ENCODE results near the gene SGF29. TPM values are rescaled to one million over a fixed set of nuclear protein-coding genes. Genes with fewer than 3 reads are reported as not detected.
"Not testable (repeated sequence)": the region's sequence is repeated elsewhere in the genome, so short reads cannot be mapped to it uniquely, and the experiment has no call there.

Gene SGF29
- total and polyA plus RNA-seq, 2 donors: 30.3 to 34.7 TPM

DNA sequence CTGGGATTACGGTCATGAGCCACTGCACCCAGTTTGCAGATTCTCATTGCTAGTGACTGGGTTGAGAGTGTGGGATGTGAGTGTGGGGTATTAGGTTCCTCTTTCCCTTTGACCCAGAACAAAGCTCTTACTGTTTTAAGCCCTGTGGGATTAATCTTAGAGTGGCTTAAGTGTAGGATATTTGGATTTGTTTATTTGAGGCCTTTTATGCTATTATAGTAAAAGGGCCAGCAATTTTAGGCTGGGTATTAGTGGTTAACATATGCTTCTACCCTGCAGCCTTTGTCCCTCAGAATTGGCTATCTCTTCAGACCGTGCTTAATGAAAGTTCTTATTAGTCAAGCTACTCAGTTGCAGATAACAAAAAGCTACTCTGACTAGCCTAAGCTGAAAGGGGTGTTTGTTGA, 3.2 kb downstream of the SGF29 start:
- 97% methylated on average over 2 of the region's 2 CpGs for WGBS
- Histone ChIP-seq H3K27ac (ENCODE audit: low read depth in 1 of 2, low read length in 1 of 2) (no peak overlapping the region), H3K4me3 (ENCODE audit: low read length in 2 of 2) (no peak overlapping the region), H3K27me3 (ENCODE audit: control insufficient read depth in 2 of 2, insufficient read depth in 1 of 2, low read length in 1 of 2) (no peaks in the 10 kb centered on the region), H3K4me1 (ENCODE audit: control insufficient read depth in 2 of 2, insufficient read depth in 2 of 2, low read length in 2 of 2) (peaks cover 6 to 14% of the 10 kb centered on the region in 2 donors), H3K36me3 (ENCODE audit: control insufficient read depth in 2 of 2, insufficient read depth in 2 of 2, low read length in 1 of 2) (peaks cover 13 to 18% of the 10 kb centered on the region in 2 donors), H3K9me3 (ENCODE audit: control insufficient read depth in 2 of 2, insufficient read depth in 1 of 2, low read length in 1 of 2) (no peaks in the 10 kb centered on the region)
- no peak for DNase-seq (ENCODE audit: low read depth in 6 of 9, low spot score in 9 of 9)

- WGBS: 97% methylated on average over 3 of the region's 3 CpGs
- Histone ChIP-seq H3K27ac (ENCODE audit: low read depth in 1 of 2, low read length in 1 of 2) (no peak overlapping the region), H3K27me3 (ENCODE audit: control insufficient read depth in 2 of 2, insufficient read depth in 1 of 2, low read length in 1 of 2) (no peaks in the 10 kb centered on the region), H3K4me3 (ENCODE audit: low read length in 2 of 2) (no peak overlapping the region), H3K4me1 (ENCODE audit: control insufficient read depth in 2 of 2, insufficient read depth in 2 of 2, low read length in 2 of 2) (peaks cover 6 to 11% of the 10 kb centered on the region in 2 donors), H3K36me3 (ENCODE audit: control insufficient read depth in 2 of 2, insufficient read depth in 2 of 2, low read length in 1 of 2) (peaks cover 13 to 18% of the 10 kb centered on the region in 2 donors), H3K9me3 (ENCODE audit: control insufficient read depth in 2 of 2, insufficient read depth in 1 of 2, low read length in 1 of 2) (no peaks in the 10 kb centered on the region)
- no peak for DNase-seq (ENCODE audit: low read depth in 6 of 9, low spot score in 9 of 9)
These were observed 4.7 kb downstream of the SGF29 start for GRCh38 chr16:28558456-28558855.

- Histone ChIP-seq H3K36me3 (ENCODE audit: control insufficient read depth in 2 of 2, insufficient read depth in 2 of 2, low read length in 1 of 2) (peaks cover 13 to 20% of the 10 kb centered on the region in 2 donors), H3K4me3 (ENCODE audit: low read length in 2 of 2) (no peak overlapping the region), H3K9me3 (ENCODE audit: control insufficient read depth in 2 of 2, insufficient read depth in 1 of 2, low read length in 1 of 2) (peaks cover 0 to 5% of the 10 kb centered on the region in 2 donors), H3K27me3 (ENCODE audit: control insufficient read depth in 2 of 2, insufficient read depth in 1 of 2, low read length in 1 of 2) (no peaks in the 10 kb centered on the region), H3K4me1 (ENCODE audit: control insufficient read depth in 2 of 2, insufficient read depth in 2 of 2, low read length in 2 of 2) (no peaks in the 10 kb centered on the region), H3K27ac (ENCODE audit: low read depth in 1 of 2, low read length in 1 of 2) (no peak overlapping the region)
- no peak for DNase-seq (ENCODE audit: low read depth in 6 of 9, low spot score in 9 of 9)
- WGBS: 91% methylated on average over 7 of the region's 7 CpGs
These were observed 8.0 kb downstream of the SGF29 start for GRCh38 chr16:28561557-28562187.

DNA sequence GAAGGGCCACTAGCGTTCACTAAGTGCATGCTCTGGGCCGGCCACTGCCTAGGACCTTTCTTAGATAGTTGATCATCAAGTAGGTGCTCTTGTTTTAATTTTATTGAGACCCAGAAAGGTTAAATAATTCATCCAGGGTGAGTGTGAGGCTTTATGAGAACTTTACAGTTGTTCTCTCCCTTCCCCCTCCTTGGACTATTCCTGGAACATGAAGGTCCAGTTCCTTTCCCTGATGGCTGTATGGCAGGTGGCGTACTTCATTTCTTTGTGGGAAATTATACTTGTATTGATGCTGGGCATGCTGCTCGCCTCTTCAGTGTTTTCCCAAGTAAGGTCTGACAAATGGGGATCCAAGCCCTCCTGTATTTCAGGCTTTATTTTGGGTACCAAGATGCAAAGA, 8.5 kb downstream of the SGF29 start:
- peaks cover 0 to 5% of the 10 kb centered on the region in 2 donors for H3K9me3 ChIP-seq (ENCODE audit: control insufficient read depth in 2 of 2, insufficient read depth in 1 of 2, low read length in 1 of 2)

GRCh38 chr16:28563218-28563617, 9.5 kb downstream of the SGF29 start:
- Histone ChIP-seq H3K27ac (ENCODE audit: low read depth in 1 of 2, low read length in 1 of 2) (no peak overlapping the region), H3K36me3 (ENCODE audit: control insufficient read depth in 2 of 2, insufficient read depth in 2 of 2, low read length in 1 of 2) (peaks cover 13 to 17% of the 10 kb centered on the region in 2 donors)

More for the DNA sequence above, 8.5 kb downstream of the SGF29 start:
- H3K27ac ChIP-seq (ENCODE audit: low read depth in 1 of 2, low read length in 1 of 2): no peak overlapping the region
- H3K4me1 ChIP-seq (ENCODE audit: control insufficient read depth in 2 of 2, insufficient read depth in 2 of 2, low read length in 2 of 2): no peaks in the 10 kb centered on the region
- peaks cover 10 to 17% of the 10 kb centered on the region in 2 donors for H3K36me3 ChIP-seq (ENCODE audit: control insufficient read depth in 2 of 2, insufficient read depth in 2 of 2, low read length in 1 of 2)
- no peak for DNase-seq (ENCODE audit: low read depth in 6 of 9, low spot score in 9 of 9)
- WGBS: 98% methylated on average over 4 of the region's 4 CpGs
- no peak overlapping the region for H3K4me3 ChIP-seq (ENCODE audit: low read length in 2 of 2)
- no peaks in the 10 kb centered on the region for H3K27me3 ChIP-seq (ENCODE audit: control insufficient read depth in 2 of 2, insufficient read depth in 1 of 2, low read length in 1 of 2)

GRCh38 chr16:28566233-28566925, 12.7 kb downstream of the SGF29 start:
- H3K27me3 ChIP-seq (ENCODE audit: control insufficient read depth in 2 of 2, insufficient read depth in 1 of 2, low read length in 1 of 2); H3K9me3 ChIP-seq (ENCODE audit: control insufficient read depth in 2 of 2, insufficient read depth in 1 of 2, low read length in 1 of 2); H3K4me3 ChIP-seq (ENCODE audit: low read length in 2 of 2); H3K36me3 ChIP-seq (ENCODE audit: control insufficient read depth in 2 of 2, insufficient read depth in 2 of 2, low read length in 1 of 2); DNase-seq (ENCODE audit: low read depth in 6 of 9, low spot score in 9 of 9); H3K4me1 ChIP-seq (ENCODE audit: control insufficient read depth in 2 of 2, insufficient read depth in 2 of 2, low read length in 2 of 2); H3K27ac ChIP-seq (ENCODE audit: low read depth in 1 of 2, low read length in 1 of 2): not testable (repeated sequence)
- WGBS: 98% methylated on average over 4 of the region's 4 CpGs

More at GRCh38 chr16:28563218-28563617, 9.5 kb downstream of the SGF29 start:
- H3K4me3 ChIP-seq (ENCODE audit: low read length in 2 of 2): no peak overlapping the region
- DNase-seq (ENCODE audit: low read depth in 6 of 9, low spot score in 9 of 9): no peak
- 95% methylated on average over 6 of the region's 6 CpGs for WGBS
- no peaks in the 10 kb centered on the region for H3K4me1 ChIP-seq (ENCODE audit: control insufficient read depth in 2 of 2, insufficient read depth in 2 of 2, low read length in 2 of 2)
- H3K9me3 ChIP-seq (ENCODE audit: control insufficient read depth in 2 of 2, insufficient read depth in 1 of 2, low read length in 1 of 2): peaks cover 0 to 5% of the 10 kb centered on the region in 2 donors
- H3K27me3 ChIP-seq (ENCODE audit: control insufficient read depth in 2 of 2, insufficient read depth in 1 of 2, low read length in 1 of 2): no peaks in the 10 kb centered on the region

- Histone ChIP-seq H3K36me3 (ENCODE audit: control insufficient read depth in 2 of 2, insufficient read depth in 2 of 2, low read length in 1 of 2) (peaks cover 2 to 8% of the 10 kb centered on the region in 2 donors), H3K4me3 (ENCODE audit: low read length in 2 of 2) (no peak overlapping the region), H3K27me3 (ENCODE audit: control insufficient read depth in 2 of 2, insufficient read depth in 1 of 2, low read length in 1 of 2) (no peaks in the 10 kb centered on the region), H3K27ac (ENCODE audit: low read depth in 1 of 2, low read length in 1 of 2) (no peak overlapping the region), H3K9me3 (ENCODE audit: control insufficient read depth in 2 of 2, insufficient read depth in 1 of 2, low read length in 1 of 2) (peaks cover 0 to 5% of the 10 kb centered on the region in 2 donors), H3K4me1 (ENCODE audit: control insufficient read depth in 2 of 2, insufficient read depth in 2 of 2, low read length in 2 of 2) (peaks cover 0 to under 1% of the 10 kb centered on the region in 2 donors)
- 95% methylated on average over 2 of the region's 2 CpGs for WGBS
- DNase-seq (ENCODE audit: low read depth in 6 of 9, low spot score in 9 of 9): no peak
These were observed 13.6 kb downstream of the SGF29 start for GRCh38 chr16:28567292-28567691.

DNA sequence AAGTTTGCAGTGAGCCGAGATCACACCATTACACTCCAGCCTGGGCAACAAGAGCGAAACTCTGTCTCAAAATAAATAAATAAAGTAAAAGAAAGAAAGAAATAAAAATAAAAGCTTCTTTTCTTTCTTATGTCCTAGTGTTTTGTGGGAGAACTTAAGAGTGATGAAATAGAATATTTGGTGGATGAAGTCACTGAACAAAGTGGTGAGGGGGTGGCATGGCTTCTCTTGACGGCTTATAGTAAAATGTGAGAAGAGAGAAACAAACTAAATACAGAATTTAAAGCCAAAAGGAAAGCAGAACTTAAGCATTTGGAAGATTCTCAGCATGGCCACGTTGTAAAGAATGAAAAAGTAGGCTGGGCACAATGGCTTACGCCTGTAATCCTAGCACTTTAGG, 15.3 kb downstream of the SGF29 start:
- Histone ChIP-seq H3K9me3 (ENCODE audit: control insufficient read depth in 2 of 2, insufficient read depth in 1 of 2, low read length in 1 of 2) (peaks cover 0 to 5% of the 10 kb centered on the region in 2 donors), H3K27ac (ENCODE audit: low read depth in 1 of 2, low read length in 1 of 2) (no peak overlapping the region), H3K36me3 (ENCODE audit: control insufficient read depth in 2 of 2, insufficient read depth in 2 of 2, low read length in 1 of 2) (peaks cover 2 to 12% of the 10 kb centered on the region in 2 donors), H3K4me3 (ENCODE audit: low read length in 2 of 2) (no peak overlapping the region), H3K4me1 (ENCODE audit: control insufficient read depth in 2 of 2, insufficient read depth in 2 of 2, low read length in 2 of 2) (peaks cover 0 to 15% of the 10 kb centered on the region in 2 donors), H3K27me3 (ENCODE audit: control insufficient read depth in 2 of 2, insufficient read depth in 1 of 2, low read length in 1 of 2) (no peaks in the 10 kb centered on the region)
- WGBS: 97% methylated on average over 5 of the region's 5 CpGs
- DNase-seq (ENCODE audit: low read depth in 6 of 9, low spot score in 9 of 9): no peak

DNA sequence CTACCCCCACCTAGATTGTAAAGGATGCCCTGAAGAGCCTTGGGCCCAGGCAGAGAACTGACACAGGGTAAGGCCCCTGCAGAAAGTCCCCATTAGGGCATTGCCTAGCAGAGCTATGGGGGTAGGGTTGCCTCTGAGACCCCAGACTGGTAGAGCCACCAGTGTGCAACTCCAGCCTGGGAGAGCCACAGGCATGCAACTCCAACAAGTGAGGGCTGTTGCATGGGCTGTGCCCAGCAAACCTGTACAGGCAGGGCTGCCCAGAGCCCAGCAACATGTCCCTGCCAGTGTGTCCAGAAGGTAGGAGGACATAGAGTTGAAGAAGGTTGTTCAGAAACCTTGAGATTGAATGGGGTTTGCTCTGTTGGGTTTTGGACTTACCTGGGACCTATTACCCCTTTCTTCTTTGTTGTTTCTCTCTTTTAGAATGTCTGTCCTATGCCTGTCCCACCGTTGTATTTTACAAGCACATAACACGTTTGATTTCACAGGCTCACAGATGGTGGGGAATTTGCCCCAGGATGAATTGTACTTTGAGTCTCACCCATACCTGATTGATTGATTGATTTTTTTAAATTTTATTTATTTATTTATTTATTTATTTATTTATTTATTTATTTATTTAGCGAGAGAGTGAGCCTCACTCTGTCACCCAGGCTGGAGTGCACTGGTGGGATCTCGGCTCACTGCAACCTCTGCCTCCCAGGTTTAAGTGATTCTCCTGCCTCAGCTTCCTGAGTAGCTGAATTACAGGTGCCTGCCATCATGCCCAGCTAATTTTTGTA, 16.4 kb downstream of the SGF29 start:
- DNase-seq (ENCODE audit: low read depth in 6 of 9, low spot score in 9 of 9): no peak
- Histone ChIP-seq H3K4me3 (ENCODE audit: low read length in 2 of 2) (no peak overlapping the region), H3K27ac (ENCODE audit: low read depth in 1 of 2, low read length in 1 of 2) (no peak overlapping the region), H3K36me3 (ENCODE audit: control insufficient read depth in 2 of 2, insufficient read depth in 2 of 2, low read length in 1 of 2) (peaks cover 4 to 12% of the 10 kb centered on the region in 2 donors), H3K27me3 (ENCODE audit: control insufficient read depth in 2 of 2, insufficient read depth in 1 of 2, low read length in 1 of 2) (no peaks in the 10 kb centered on the region), H3K4me1 (ENCODE audit: control insufficient read depth in 2 of 2, insufficient read depth in 2 of 2, low read length in 2 of 2) (peaks cover 0 to 15% of the 10 kb centered on the region in 2 donors), H3K9me3 (ENCODE audit: control insufficient read depth in 2 of 2, insufficient read depth in 1 of 2, low read length in 1 of 2) (peaks cover 0 to 5% of the 10 kb centered on the region in 2 donors)
- 98% methylated on average over 4 of the region's 4 CpGs for WGBS

Data from thymus (tissue), 11 donors.